Activated naive CD4-positive, alpha-beta T cell treated with anti-CD3 and anti-CD28 coated beads, Interleukin-2, amount 10 ng/mL, durations not matched to agents 7 days and 5 days (primary cell): ENCODE data around the gene C9orf43.
"Not testable (repeated sequence)": the region's sequence is repeated elsewhere in the genome, so short reads cannot be mapped to it uniquely, and the experiment has no call there.

Experiments
- CTCF ChIA-PET: fragments of 350-600 bp; sonication (Branson Sonifier 250); formaldehyde crosslinking; loops from one replicate; lab custom pipeline; 2021; ENCODE audit warnings: antibody characterized with exemption; lab: Charles Lee
- DNase-seq: peaks from one replicate; pipeline ENCODE4 v3.0.0-alpha.2; 2020
- H3K27ac Mint-ChIP-seq: one replicate; pipeline ENCODE4 v1.8.0; 2021; ENCODE audit warnings: mild to moderate bottlenecking, moderate library complexity, mixed read lengths
- H3K27me3 Mint-ChIP-seq: one replicate; pipeline ENCODE4 v1.8.0; 2021; ENCODE audit warnings: mild to moderate bottlenecking, mixed read lengths
- H3K36me3 Mint-ChIP-seq: one replicate; pipeline ENCODE4 v1.8.0; 2021; ENCODE audit warnings: mixed read lengths
- H3K4me1 Mint-ChIP-seq: one replicate; pipeline ENCODE4 v1.8.0; 2021; ENCODE audit warnings: mixed read lengths
- H3K4me3 Mint-ChIP-seq: one replicate; pipeline ENCODE4 v1.8.0; 2021; ENCODE audit warnings: mild to moderate bottlenecking, moderate library complexity, mixed read lengths
- H3K9me3 Mint-ChIP-seq: one replicate; pipeline ENCODE4 v1.8.0; 2021; ENCODE audit warnings: mixed read lengths

C9orf43 gene, protein sequence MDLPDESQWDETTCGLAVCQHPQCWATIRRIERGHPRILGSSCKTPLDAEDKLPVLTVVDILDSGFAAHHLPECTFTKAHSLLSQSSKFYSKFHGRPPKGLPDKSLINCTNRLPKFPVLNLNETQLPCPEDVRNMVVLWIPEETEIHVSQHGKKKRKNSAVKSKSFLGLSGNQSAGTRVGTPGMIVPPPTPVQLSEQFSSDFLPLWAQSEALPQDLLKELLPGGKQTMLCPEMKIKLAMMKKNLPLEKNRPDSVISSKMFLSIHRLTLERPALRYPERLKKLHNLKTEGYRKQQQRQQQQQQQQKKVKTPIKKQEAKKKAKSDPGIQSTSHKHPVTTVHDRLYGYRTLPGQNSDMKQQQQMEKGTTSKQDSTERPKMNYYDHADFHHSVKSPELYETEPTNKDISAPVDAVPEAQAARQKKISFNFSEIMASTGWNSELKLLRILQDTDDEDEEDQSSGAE

DNA sequence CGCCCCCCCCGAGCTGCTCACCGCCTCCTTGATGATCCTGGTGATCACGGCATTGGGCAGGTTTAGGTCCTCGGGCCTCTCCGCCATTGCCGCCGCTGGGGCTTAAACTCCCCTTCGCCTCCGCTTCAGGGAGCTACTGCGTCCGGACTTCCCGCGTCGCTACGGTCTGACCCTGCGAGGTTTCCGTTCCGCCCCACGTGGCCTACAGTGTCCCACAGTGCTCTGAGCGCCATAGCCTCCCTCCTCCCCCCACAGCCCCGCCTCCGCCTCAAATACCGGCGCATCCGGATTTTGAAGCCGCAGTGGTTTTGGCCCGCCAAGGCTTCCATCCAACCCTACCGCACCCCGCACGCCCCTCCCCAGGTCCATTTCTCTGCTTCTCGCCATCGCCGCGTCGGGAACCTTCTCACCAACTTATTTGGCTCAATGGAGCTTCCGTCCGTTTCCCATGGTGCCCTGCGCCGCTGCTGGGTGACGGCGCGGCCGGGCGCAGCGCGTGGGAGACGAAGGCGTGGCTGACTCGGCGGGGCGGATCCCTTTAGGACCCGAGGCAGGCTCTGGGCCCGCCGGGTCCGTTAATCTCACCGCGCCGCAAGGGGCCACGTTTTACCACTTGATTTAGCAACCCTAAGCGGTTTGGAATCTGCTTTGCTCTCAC lies at the start of gene C9orf43, which contains the start of gene POLE3:
C9orf43 (plus strand) TSS at position 541 of the 658 bp plus-strand sequence. CDS start 2,747 bp downstream, outside the sequence.
POLE3 (minus strand) TSS at position 469 of the 658 bp plus-strand sequence; CDS start at position 87, 382 bp downstream.
- peak within 1 kb of the TSS; percentile 91 for H3K4me3 Mint-ChIP-seq
- H3K27me3 Mint-ChIP-seq, result no peaks in the 10 kb centered on the region
- peaks cover 33% of the 10 kb centered on the region for H3K36me3 Mint-ChIP-seq
- H3K27ac Mint-ChIP-seq, result peak within 1 kb of the TSS; percentile 99
- no peaks in the 10 kb centered on the region for H3K9me3 Mint-ChIP-seq
- peaks cover 39% of the 10 kb centered on the region for H3K4me1 Mint-ChIP-seq
- DNase-seq, result peak; percentile 96
- CTCF ChIA-PET, result interaction anchor here (0.8 to 2.8 kb wide), 7 partner anchors 9 to 179 kb away, joined by 3 to 13 read pairs (median 9); partner anchors contain the start of genes ALAD, CDC26 and PRPF4

DNA sequence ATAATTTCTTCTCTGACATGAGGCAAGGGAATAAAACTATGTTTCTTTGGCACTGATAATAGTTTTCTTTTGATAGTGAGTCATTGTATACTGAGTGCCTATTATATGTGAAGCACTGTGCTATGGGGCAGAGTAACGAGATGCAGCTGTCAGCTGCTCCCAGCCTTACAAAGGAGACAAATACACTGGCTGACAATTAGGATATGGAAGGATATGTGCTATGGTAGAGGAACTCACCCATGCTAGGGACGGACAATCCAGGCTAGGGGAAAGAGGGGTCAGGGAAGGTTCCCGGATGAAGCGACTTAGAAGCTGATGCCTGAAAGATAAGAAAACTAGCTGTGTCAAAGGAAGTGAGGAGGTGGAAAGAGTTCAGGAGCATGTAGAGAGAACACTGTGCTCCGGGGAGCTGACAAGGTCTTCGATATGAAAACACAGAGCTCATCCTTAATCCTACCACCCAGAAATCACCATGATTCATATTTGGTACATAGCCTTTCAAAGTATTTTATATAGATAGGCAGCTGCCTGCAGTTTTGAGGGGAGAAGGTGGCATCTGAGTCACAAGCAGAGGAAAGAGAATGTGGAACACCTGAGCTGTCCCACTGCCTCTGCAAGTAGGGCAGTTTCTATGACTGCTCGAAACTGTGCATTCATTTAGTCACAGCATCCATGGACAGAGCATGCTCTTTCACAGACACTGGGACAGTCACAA lies 49.1 kb upstream of the C9orf43 start:
- no peaks in the 10 kb centered on the region for H3K9me3 Mint-ChIP-seq
- peaks cover 3% of the 10 kb centered on the region for H3K27me3 Mint-ChIP-seq
- H3K36me3 Mint-ChIP-seq, result no peaks in the 10 kb centered on the region
- no peak for DNase-seq
- CTCF ChIA-PET, result interaction anchor here (0.8 to 1.0 kb wide), 2 partner anchors 11 to 45 kb away, joined by 3 read pairs; no protein-coding TSS in a partner anchor
- no peaks in the 10 kb centered on the region for H3K4me1 Mint-ChIP-seq
- no peak overlapping the region for H3K4me3 Mint-ChIP-seq
- H3K27ac Mint-ChIP-seq, result no peak overlapping the region

DNA sequence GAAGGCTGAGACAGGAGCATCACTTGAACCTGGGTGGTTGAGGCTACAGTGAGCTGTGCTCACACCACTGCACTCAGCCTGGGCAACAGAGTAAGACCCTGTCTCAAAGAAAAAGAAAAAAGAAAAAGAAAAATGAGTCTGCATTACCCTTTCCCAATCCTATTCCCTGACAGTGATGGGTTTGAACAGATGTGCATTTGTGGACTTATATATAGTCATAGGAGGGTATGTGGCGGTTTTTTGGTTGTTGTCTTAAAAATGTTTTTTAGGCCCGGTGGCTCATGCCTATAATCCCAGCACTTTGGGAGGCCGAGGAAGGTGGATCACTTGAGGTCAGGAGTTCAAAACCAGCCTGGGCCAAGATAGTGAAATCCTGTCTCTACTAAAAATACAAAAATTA lies 47.2 kb upstream of the C9orf43 start:
- Mint-ChIP-seq H3K4me3 (no peak overlapping the region), H3K4me1 (no peaks in the 10 kb centered on the region), H3K27me3 (peaks cover 4% of the 10 kb centered on the region), H3K9me3 (no peaks in the 10 kb centered on the region), H3K27ac (no peak overlapping the region), H3K36me3 (no peaks in the 10 kb centered on the region)
- DNase-seq, result no peak
- CTCF ChIA-PET, result no interaction called here

DNA sequence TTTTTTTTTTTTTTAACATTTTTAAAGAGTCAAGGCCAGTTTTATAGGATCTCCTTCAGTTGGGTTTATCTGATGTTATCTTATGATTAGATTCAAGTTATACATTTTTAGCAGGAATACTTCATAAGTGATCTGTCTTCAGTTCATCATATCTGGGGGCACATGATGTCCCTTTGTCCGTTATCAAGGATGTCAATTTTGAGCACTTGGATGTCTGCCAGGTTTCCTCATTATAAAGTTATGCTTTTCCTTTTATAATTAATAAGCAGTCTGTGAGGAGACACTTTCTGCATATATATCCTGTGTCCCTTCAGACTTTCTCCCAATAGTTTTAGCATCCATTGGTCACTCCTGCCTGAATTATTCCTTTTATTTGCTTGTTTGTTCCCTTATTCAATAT lies 45.6 kb upstream of the C9orf43 start:
- CTCF ChIA-PET, result interaction anchor here (1.1 to 1.7 kb wide), 2 partner anchors 9 to 13 kb away, joined by 4 to 6 read pairs; no protein-coding TSS in a partner anchor
- no peak for DNase-seq
- Mint-ChIP-seq H3K4me1 (no peaks in the 10 kb centered on the region), H3K27me3 (peaks cover 4% of the 10 kb centered on the region), H3K4me3 (no peak overlapping the region), H3K36me3 (no peaks in the 10 kb centered on the region), H3K9me3 (no peaks in the 10 kb centered on the region), H3K27ac (no peak overlapping the region)

DNA sequence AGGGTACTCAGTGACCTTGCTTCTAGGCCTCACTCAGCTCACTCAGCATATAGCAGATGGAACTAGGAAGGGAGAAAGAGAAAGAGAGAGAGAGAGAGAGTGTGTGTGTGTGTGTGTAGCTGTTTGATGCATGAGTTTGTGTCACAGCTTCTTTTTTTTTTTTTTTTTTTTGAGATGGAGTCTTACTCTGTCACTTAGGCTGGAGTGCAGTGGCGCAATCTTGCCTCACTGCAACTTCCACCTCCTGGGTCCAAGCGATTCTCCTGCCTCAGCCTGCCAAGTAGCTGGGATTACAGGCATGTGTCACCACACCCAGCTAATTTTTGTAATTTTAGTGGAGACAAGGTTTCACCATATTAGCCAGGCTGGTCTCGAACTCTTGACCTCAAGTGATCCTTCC lies 44.9 kb upstream of the C9orf43 start:
- DNase-seq, H3K4me3 Mint-ChIP-seq, H3K27ac Mint-ChIP-seq, H3K27me3 Mint-ChIP-seq, H3K36me3 Mint-ChIP-seq, H3K4me1 Mint-ChIP-seq, H3K9me3 Mint-ChIP-seq: not testable (repeated sequence)
- CTCF ChIA-PET, result interaction anchor here (1.1 to 1.7 kb wide), 2 partner anchors 9 to 14 kb away, joined by 4 to 6 read pairs; no protein-coding TSS in a partner anchor

DNA sequence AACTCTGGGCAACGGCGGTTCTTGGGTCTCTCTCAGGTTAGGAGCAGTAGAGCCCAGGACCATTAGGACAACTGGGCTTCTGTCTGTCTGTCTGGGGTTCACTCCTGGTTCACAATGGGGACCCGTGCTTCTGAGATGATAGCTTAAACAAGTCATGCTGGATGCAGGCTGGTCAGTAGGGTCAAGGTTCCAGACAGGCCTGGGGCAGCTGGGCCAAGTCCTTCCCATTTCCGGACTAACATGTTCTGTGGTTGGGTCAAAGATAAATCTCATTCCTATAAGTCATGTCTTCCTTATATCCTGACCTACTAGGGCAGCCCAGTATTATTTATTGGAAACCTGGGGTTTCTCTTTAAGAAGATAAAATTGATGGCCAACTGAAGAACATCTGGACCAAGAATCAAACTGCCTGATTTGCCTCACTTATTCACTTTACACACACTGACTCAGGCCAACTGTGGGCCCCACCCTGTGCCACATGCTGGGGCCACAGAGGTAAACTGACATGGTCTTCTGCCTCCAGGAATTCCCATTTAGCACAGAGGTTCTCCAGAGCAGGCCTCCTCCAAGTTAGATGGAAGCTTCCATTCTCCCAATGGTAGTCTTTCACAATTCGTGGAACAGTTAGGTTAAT lies 42.1 kb upstream of the C9orf43 start:
- no peaks in the 10 kb centered on the region for H3K4me1 Mint-ChIP-seq
- peaks cover 4% of the 10 kb centered on the region for H3K27me3 Mint-ChIP-seq
- no peaks in the 10 kb centered on the region for H3K9me3 Mint-ChIP-seq
- peaks cover 4% of the 10 kb centered on the region for H3K36me3 Mint-ChIP-seq
- H3K4me3 Mint-ChIP-seq, result no peak overlapping the region
- CTCF ChIA-PET, result no interaction called here
- no peak overlapping the region for H3K27ac Mint-ChIP-seq
- no peak for DNase-seq

DNA sequence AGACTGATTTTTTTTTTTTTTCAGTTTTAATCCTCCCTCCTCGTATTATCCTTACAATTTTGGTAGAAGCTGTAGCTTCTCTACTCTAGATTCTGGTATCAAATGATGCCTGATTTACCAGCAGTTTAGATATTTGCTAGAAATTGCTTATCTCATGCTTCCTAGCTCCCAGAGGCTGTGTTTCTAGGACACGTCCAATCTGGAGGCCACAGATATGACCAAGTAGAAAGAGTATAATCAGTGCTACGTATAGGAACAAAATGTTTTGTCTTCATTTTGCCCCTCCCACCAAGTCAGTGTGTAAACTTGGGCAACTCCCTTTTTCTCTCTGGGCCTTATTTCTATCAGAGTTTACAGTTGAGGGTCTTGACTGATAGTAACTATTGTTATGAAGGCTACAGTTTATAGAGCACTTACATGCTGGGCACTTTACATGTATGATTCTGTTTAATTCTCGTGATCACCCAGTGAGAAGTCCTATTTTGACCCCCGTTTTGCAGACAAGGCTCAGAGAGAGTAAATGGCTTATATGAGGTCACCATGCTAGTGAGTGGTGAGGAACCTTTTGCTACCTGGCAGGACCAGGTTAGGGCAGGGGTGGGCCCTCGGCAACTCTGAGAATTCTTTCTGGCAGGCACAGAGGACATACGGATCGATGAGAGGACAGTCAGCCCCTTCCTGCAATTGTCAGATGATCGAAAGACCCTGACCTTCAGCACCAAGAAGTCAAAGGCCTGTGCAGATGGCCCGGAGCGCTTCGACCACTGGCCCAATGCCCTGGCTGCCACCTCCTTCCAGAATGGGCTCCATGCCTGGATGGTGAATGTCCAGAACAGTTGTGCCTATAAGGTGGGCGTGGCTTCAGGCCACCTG lies 41.3 kb upstream of the C9orf43 start:
- Mint-ChIP-seq H3K4me1 (no peaks in the 10 kb centered on the region), H3K9me3 (no peaks in the 10 kb centered on the region), H3K27ac (no peak overlapping the region), H3K36me3 (peaks cover 4% of the 10 kb centered on the region), H3K27me3 (peaks cover 4% of the 10 kb centered on the region), H3K4me3 (no peak overlapping the region)
- no peak for DNase-seq
- CTCF ChIA-PET, result no interaction called here

DNA sequence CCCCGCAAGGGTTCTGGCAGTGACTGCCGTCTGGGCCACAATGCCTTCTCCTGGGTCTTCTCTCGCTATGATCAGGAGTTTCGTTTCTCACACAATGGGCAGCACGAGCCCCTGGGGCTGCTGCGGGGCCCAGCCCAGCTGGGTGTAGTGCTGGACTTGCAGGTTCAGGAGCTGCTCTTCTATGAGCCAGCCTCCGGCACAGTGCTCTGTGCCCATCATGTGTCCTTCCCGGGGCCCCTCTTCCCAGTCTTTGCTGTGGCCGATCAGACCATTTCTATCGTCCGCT lies 40.7 kb upstream of the C9orf43 start:
- H3K36me3 Mint-ChIP-seq, result peaks cover 4% of the 10 kb centered on the region
- CTCF ChIA-PET, result interaction anchor here (0.6 kb wide), 1 partner anchor 285 kb away, joined by 3 read pairs; no protein-coding TSS in a partner anchor

DNA sequence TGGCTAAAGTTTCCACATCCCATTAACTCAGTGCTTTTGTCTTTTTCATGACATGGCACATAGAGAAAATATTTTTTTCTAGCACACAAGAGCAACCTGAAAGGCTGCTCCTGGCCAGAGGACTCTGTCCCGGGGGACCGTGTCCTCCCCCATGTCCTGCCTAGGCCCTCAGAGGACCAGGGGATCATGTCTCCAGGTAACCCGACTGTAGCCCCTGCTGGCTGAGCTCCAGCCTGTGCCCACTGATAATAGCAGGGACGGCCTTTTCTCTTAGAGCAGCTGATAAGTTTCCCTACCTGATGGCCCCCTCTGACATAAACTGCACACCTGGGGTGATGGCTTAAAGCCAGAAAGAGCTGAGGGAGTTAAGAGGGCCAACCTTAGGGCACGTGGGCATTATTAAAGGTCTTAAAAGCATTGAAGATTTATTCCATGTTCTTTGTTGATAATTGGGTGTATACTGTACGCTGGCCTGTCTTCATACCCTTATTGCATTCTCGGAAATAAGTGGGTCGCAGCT lies 39.7 kb upstream of the C9orf43 start:
- Mint-ChIP-seq H3K27ac (no peak overlapping the region), H3K36me3 (peaks cover 4% of the 10 kb centered on the region), H3K4me1 (peaks cover 8% of the 10 kb centered on the region), H3K9me3 (no peaks in the 10 kb centered on the region), H3K4me3 (no peak overlapping the region), H3K27me3 (peaks cover 4% of the 10 kb centered on the region)
- no peak for DNase-seq
- CTCF ChIA-PET, result interaction anchor here (1.5 kb wide), 1 partner anchor 32 kb away, joined by 3 read pairs; no protein-coding TSS in a partner anchor

More for the DNA sequence above, 40.7 kb upstream of the C9orf43 start:
- Mint-ChIP-seq H3K9me3 (no peaks in the 10 kb centered on the region), H3K4me1 (no peaks in the 10 kb centered on the region), H3K27ac (no peak overlapping the region), H3K4me3 (no peak overlapping the region), H3K27me3 (peaks cover 4% of the 10 kb centered on the region)
- DNase-seq, result no peak

DNA sequence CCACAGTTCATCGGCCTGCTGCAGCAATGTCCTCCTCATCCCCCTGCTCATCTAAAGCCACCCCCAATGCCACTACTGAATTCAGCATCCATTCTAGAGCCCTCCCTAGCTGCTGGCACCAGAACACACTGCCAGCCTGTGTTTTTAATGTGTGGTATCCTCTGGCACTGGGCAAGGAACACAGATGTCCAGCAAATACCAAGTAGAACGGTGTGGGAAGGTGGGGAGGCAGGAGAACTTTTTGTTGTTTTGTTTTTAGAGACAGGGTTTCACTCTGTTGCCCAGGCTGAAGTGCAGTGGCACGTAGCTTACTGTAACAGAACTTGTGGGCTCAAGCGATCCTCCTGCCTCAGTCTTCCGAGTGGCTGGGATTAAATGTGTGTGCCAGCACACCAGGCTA lies 38.5 kb upstream of the C9orf43 start:
- Mint-ChIP-seq H3K36me3 (peaks cover 4% of the 10 kb centered on the region), H3K9me3 (no peaks in the 10 kb centered on the region), H3K27me3 (no peaks in the 10 kb centered on the region), H3K27ac (no peak overlapping the region), H3K4me1 (peaks cover 9% of the 10 kb centered on the region), H3K4me3 (no peak overlapping the region)
- CTCF ChIA-PET, result no interaction called here
- DNase-seq, result no peak

DNA sequence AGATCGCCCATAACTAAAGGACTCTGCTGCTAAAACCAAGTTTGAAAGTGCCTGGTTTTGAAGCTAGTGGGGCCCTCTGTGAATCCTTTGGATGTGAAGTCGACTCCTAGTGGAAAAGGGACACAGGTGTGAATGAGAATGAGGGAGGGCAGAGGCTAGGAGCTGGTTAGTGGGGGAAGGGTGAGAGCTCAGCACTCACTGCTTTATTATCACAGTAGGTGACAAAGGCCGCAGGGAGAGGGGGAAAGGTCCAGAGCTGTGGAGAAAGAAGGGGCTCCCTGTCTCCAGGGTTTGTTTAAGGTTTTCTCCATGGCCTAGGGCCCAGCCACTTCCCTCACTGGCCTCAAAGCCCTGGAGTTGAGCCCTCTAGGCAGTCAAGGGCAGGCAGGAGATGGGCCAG lies 37.3 kb upstream of the C9orf43 start:
- no peaks in the 10 kb centered on the region for H3K27me3 Mint-ChIP-seq
- peaks cover 10% of the 10 kb centered on the region for H3K4me1 Mint-ChIP-seq
- H3K36me3 Mint-ChIP-seq, result peaks cover 4% of the 10 kb centered on the region
- H3K27ac Mint-ChIP-seq, result no peak overlapping the region
- DNase-seq, result no peak
- CTCF ChIA-PET, result no interaction called here
- no peaks in the 10 kb centered on the region for H3K9me3 Mint-ChIP-seq
- H3K4me3 Mint-ChIP-seq, result no peak overlapping the region

DNA sequence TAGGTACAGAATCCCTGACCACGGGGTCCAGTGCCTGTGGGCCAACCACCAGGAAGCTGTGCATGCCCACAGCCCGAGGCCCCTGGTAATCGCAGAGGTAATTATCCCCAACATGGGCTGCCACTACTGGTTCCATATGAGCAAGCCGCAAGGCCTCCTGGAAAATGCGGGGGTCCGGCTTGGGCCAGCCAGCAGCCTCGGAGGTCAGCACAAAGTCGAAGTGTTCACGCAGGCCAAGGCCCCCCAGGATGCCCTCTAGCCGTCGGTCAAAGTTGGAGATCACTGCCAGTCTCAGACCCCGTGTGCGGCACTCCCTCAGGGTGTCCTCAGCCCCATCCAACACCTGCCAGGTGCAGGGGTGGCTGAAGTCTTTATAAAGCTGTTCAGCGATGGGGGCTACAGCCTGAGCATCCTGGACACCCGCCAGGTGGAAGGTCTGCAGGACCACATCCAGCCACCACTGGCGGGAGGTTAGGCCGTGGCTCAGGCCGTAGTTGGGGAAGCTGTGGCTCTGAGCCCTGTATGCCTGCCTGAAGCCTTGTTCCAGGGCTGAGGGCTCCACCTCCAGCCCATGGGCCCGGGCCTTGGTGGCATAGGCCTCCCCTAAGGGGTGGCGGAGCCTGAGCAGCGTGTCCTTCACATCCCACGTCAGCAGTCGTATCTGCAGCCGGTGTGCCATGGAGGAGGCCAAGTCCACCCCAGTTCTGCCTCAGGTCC lies 36.7 kb upstream of the C9orf43 start:
- DNase-seq, result no peak
- Mint-ChIP-seq H3K4me1 (peaks cover 10% of the 10 kb centered on the region), H3K4me3 (no peak overlapping the region), H3K9me3 (no peaks in the 10 kb centered on the region), H3K27ac (no peak overlapping the region), H3K27me3 (no peaks in the 10 kb centered on the region), H3K36me3 (peaks cover 4% of the 10 kb centered on the region)
- CTCF ChIA-PET, result no interaction called here
